Measurements from ENCODE around the gene RYR3.

DNA sequence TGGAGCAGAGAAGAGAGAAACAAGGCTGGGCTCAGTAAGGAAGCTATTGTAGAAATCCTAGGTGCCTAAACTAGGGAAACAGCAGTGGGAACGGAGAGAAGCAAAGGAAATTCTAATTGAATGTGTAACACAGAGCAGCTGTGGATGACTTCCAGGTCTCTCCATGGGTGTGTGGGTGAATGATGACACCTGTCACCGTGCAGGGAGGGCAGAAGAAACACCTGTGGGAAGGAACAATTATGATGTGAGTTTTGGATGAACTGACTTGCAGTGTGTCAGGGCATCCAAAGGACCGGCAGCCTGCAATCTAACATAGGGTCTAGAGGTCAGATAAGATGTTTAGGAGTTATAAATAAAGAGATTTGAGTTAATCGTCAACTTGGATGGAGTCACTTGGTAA lies 144.2 kb downstream of the RYR3 start:
- TF ChIP-seq, protein P1, sequence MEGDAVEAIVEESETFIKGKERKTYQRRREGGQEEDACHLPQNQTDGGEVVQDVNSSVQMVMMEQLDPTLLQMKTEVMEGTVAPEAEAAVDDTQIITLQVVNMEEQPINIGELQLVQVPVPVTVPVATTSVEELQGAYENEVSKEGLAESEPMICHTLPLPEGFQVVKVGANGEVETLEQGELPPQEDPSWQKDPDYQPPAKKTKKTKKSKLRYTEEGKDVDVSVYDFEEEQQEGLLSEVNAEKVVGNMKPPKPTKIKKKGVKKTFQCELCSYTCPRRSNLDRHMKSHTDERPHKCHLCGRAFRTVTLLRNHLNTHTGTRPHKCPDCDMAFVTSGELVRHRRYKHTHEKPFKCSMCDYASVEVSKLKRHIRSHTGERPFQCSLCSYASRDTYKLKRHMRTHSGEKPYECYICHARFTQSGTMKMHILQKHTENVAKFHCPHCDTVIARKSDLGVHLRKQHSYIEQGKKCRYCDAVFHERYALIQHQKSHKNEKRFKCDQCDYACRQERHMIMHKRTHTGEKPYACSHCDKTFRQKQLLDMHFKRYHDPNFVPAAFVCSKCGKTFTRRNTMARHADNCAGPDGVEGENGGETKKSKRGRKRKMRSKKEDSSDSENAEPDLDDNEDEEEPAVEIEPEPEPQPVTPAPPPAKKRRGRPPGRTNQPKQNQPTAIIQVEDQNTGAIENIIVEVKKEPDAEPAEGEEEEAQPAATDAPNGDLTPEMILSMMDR (IDR thresholded peaks at IDR 0.05) = no peak
- no peak for TF ChIP-seq POLR2A (IDR thresholded peaks at IDR 0.05)

Measured in lower leg skin (tissue), 3 donors.